ENCODE data around the gene TREML1.
"Not testable (repeated sequence)": the region's sequence is repeated elsewhere in the genome, so short reads cannot be mapped to it uniquely, and the experiment has no call there.

The TREML1 gene

GRCh38 chr6:41153992-41154625 lies at the start of gene TREML1:
Gene TREML1 (minus strand): TSS chr6:41154347. CDS start chr6:41154288, 59 bp downstream.
- DNase-seq (ENCODE audit: low read depth in 2 of 2): no peak

- no peak for DNase-seq (ENCODE audit: low read depth in 2 of 2)
Measured at GRCh38 chr6:41201764-41202173, 47.6 kb upstream of the TREML1 start.

- DNase-seq (ENCODE audit: low read depth in 2 of 2): no peak
Measured at GRCh38 chr6:41200901-41201763, 47.0 kb upstream of the TREML1 start, which contains the start of gene TREML2. Gene TREML2 (minus strand): TSS chr6:41201149. CDS start chr6:41201008, 141 bp downstream.

- peak; percentile 20 to 40 for DNase-seq (ENCODE audit: low read depth in 2 of 2)
Measured at GRCh38 chr6:41200296-41200900, 46.3 kb upstream of the TREML1 start.

GRCh38 chr6:41199552-41200246 lies 45.6 kb upstream of the TREML1 start:
- DNase-seq (ENCODE audit: low read depth in 2 of 2): no peak

GRCh38 chr6:41197234-41197633 lies 43.1 kb upstream of the TREML1 start:
- DNase-seq (ENCODE audit: low read depth in 2 of 2): no peak

- no peak for DNase-seq (ENCODE audit: low read depth in 2 of 2)
Measured at GRCh38 chr6:41194386-41194785, 40.2 kb upstream of the TREML1 start.

GRCh38 chr6:41193884-41194283 lies 39.7 kb upstream of the TREML1 start:
- no peak for DNase-seq (ENCODE audit: low read depth in 2 of 2)

- DNase-seq (ENCODE audit: low read depth in 2 of 2): no peak
Measured at GRCh38 chr6:41193171-41193734, 39.1 kb upstream of the TREML1 start.

GRCh38 chr6:41191569-41191968 lies 37.4 kb upstream of the TREML1 start:
- no peak for DNase-seq (ENCODE audit: low read depth in 2 of 2)

GRCh38 chr6:41190791-41191190 lies 36.6 kb upstream of the TREML1 start:
- no peak for DNase-seq (ENCODE audit: low read depth in 2 of 2)

- no peak for DNase-seq (ENCODE audit: low read depth in 2 of 2)
Measured at GRCh38 chr6:41189967-41190366, 35.8 kb upstream of the TREML1 start.

- DNase-seq (ENCODE audit: low read depth in 2 of 2): not testable (repeated sequence)
Measured at GRCh38 chr6:41189046-41189445, 34.9 kb upstream of the TREML1 start.

- DNase-seq (ENCODE audit: low read depth in 2 of 2): no peak
Measured at GRCh38 chr6:41187924-41188886, 34.1 kb upstream of the TREML1 start.

GRCh38 chr6:41186031-41186562 lies 31.9 kb upstream of the TREML1 start:
- no peak for DNase-seq (ENCODE audit: low read depth in 2 of 2)

GRCh38 chr6:41184761-41185160 lies 30.6 kb upstream of the TREML1 start:
- DNase-seq (ENCODE audit: low read depth in 2 of 2): no peak

- DNase-seq (ENCODE audit: low read depth in 2 of 2): no peak
Measured at GRCh38 chr6:41182069-41183034, 28.2 kb upstream of the TREML1 start.

- DNase-seq (ENCODE audit: low read depth in 2 of 2): no peak
Measured at GRCh38 chr6:41181566-41181965, 27.4 kb upstream of the TREML1 start.

GRCh38 chr6:41179163-41179562 lies 25.0 kb upstream of the TREML1 start:
- no peak for DNase-seq (ENCODE audit: low read depth in 2 of 2)

Measured in stimulated activated CD8-positive, alpha-beta memory T cell treated with anti-CD3 and anti-CD28 coated beads, Interleukin-2, amount 100 ng/mL, for 1 hour (primary cell).